ENCODE results near the gene ZNF750.

DNA sequence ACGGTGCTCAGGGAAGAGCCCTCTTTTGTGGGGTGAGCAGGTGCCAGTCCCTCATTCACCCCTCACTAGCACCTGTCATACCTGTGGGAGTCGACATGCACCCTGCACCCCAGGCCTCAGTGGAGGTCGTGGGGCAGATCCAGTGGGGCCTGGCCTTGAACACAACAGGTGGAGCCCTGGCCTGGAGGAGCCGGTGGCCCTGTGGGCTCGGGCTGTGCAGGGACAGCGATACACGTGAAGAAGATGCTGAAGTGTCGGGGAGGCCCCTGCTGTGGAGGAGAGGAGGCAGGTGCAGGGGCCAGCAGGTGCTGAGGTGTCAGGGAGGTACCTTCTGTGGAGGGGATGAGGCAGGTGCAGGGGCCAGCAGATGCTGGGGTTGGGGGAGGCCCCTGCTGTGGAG, 31.8 kb downstream of the ZNF750 start:
- TF ChIP-seq FOXA1 (IDR thresholded peaks at IDR 0.05): no peak
- TF ChIP-seq, protein P1, sequence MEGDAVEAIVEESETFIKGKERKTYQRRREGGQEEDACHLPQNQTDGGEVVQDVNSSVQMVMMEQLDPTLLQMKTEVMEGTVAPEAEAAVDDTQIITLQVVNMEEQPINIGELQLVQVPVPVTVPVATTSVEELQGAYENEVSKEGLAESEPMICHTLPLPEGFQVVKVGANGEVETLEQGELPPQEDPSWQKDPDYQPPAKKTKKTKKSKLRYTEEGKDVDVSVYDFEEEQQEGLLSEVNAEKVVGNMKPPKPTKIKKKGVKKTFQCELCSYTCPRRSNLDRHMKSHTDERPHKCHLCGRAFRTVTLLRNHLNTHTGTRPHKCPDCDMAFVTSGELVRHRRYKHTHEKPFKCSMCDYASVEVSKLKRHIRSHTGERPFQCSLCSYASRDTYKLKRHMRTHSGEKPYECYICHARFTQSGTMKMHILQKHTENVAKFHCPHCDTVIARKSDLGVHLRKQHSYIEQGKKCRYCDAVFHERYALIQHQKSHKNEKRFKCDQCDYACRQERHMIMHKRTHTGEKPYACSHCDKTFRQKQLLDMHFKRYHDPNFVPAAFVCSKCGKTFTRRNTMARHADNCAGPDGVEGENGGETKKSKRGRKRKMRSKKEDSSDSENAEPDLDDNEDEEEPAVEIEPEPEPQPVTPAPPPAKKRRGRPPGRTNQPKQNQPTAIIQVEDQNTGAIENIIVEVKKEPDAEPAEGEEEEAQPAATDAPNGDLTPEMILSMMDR (IDR thresholded peaks at IDR 0.05; ENCODE audit: low read depth, low read length, missing input control): no peak
- no peak for TF ChIP-seq GABPA (IDR thresholded peaks at IDR 0.05 in 1 of 2, conservative IDR thresholded peaks at IDR 0.05 in 1 of 2)
- TF ChIP-seq, protein P2, sequence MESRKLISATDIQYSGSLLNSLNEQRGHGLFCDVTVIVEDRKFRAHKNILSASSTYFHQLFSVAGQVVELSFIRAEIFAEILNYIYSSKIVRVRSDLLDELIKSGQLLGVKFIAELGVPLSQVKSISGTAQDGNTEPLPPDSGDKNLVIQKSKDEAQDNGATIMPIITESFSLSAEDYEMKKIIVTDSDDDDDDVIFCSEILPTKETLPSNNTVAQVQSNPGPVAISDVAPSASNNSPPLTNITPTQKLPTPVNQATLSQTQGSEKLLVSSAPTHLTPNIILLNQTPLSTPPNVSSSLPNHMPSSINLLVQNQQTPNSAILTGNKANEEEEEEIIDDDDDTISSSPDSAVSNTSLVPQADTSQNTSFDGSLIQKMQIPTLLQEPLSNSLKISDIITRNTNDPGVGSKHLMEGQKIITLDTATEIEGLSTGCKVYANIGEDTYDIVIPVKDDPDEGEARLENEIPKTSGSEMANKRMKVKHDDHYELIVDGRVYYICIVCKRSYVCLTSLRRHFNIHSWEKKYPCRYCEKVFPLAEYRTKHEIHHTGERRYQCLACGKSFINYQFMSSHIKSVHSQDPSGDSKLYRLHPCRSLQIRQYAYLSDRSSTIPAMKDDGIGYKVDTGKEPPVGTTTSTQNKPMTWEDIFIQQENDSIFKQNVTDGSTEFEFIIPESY (IDR thresholded peaks at IDR 0.05): no peak
- TF ChIP-seq FOXA2 (IDR thresholded peaks at IDR 0.05): no peak
- no peak for TF ChIP-seq TAF1 (conservative IDR thresholded peaks at IDR 0.05)
- no peak for TF ChIP-seq JUND (IDR thresholded peaks at IDR 0.05)
- TF ChIP-seq, protein P3, sequence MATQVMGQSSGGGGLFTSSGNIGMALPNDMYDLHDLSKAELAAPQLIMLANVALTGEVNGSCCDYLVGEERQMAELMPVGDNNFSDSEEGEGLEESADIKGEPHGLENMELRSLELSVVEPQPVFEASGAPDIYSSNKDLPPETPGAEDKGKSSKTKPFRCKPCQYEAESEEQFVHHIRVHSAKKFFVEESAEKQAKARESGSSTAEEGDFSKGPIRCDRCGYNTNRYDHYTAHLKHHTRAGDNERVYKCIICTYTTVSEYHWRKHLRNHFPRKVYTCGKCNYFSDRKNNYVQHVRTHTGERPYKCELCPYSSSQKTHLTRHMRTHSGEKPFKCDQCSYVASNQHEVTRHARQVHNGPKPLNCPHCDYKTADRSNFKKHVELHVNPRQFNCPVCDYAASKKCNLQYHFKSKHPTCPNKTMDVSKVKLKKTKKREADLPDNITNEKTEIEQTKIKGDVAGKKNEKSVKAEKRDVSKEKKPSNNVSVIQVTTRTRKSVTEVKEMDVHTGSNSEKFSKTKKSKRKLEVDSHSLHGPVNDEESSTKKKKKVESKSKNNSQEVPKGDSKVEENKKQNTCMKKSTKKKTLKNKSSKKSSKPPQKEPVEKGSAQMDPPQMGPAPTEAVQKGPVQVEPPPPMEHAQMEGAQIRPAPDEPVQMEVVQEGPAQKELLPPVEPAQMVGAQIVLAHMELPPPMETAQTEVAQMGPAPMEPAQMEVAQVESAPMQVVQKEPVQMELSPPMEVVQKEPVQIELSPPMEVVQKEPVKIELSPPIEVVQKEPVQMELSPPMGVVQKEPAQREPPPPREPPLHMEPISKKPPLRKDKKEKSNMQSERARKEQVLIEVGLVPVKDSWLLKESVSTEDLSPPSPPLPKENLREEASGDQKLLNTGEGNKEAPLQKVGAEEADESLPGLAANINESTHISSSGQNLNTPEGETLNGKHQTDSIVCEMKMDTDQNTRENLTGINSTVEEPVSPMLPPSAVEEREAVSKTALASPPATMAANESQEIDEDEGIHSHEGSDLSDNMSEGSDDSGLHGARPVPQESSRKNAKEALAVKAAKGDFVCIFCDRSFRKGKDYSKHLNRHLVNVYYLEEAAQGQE (IDR thresholded peaks at IDR 0.05): no peak
- TF ChIP-seq, protein P4, sequence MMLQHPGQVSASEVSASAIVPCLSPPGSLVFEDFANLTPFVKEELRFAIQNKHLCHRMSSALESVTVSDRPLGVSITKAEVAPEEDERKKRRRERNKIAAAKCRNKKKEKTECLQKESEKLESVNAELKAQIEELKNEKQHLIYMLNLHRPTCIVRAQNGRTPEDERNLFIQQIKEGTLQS (IDR thresholded peaks at IDR 0.05): no peak
- no peak for TF ChIP-seq YY1 (IDR thresholded peaks at IDR 0.05)
- TF ChIP-seq RAD21 (IDR thresholded peaks at IDR 0.05): no peak
